Stomach (tissue), 4 donors: Measurements from ENCODE around the gene DCHS2.

ENCODE experiments used
- EP300 ChIP-seq: sonication (generic); formaldehyde crosslinking; IDR thresholded peaks from one replicate; pipeline ENCODE4 v1.6.1; 2017; ENCODE audit warnings: antibody characterized with exemption
- POLR2A ChIP-seq, 4 donors: fragments of 450-650 bp; IDR thresholded peaks; one replicate each; pipeline ENCODE4 v1.6.1; 2016; ENCODE audit warnings: antibody characterized with exemption in 4 of 4, control low read depth in 2 of 4, mild to moderate bottlenecking in 1 of 4, moderate library complexity in 1 of 4
- TF ChIP-seq, protein P1 (sequence below), 7 experiments: fragments of 450-650 bp in 4 of 7; fragments of 200-600 bp in 3 of 7; sonication (generic) in 3 of 7; IDR thresholded peaks; one replicate each; pipeline ENCODE4 v1.5.1; 2016 to 2019; ENCODE audit warnings: antibody characterized with exemption in 7 of 7, control low read depth in 2 of 7, mild to moderate bottlenecking in 1 of 7

DNA sequence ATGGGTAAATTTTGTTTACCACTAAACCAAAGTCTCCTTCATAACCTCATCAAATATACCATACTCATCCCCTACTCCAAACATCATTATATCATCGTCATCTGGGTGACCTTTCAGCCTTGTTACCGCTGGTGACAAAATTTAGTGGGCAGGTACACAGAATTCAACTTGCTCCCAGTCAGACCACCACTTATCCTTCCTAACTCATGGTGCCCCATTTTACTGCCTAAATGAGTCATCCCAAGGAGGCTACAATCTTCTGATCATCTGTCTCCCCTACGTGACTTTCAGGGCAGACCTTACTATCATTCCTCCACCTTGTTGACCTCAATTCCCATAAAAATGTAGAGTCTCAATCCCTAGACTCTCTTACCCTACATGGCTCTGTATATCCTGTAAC, 49.6 kb downstream of the DCHS2 start:
- TF ChIP-seq EP300 = no peak
- TF ChIP-seq, protein P1, sequence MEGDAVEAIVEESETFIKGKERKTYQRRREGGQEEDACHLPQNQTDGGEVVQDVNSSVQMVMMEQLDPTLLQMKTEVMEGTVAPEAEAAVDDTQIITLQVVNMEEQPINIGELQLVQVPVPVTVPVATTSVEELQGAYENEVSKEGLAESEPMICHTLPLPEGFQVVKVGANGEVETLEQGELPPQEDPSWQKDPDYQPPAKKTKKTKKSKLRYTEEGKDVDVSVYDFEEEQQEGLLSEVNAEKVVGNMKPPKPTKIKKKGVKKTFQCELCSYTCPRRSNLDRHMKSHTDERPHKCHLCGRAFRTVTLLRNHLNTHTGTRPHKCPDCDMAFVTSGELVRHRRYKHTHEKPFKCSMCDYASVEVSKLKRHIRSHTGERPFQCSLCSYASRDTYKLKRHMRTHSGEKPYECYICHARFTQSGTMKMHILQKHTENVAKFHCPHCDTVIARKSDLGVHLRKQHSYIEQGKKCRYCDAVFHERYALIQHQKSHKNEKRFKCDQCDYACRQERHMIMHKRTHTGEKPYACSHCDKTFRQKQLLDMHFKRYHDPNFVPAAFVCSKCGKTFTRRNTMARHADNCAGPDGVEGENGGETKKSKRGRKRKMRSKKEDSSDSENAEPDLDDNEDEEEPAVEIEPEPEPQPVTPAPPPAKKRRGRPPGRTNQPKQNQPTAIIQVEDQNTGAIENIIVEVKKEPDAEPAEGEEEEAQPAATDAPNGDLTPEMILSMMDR (IDR thresholded peaks at IDR 0.05) = no peak
- no peak for TF ChIP-seq POLR2A (IDR thresholded peaks at IDR 0.05)
